NT2/D1 (cell line): Measurements from ENCODE around the gene ALG1.
"Not testable (repeated sequence)": the region's sequence is repeated elsewhere in the genome, so short reads cannot be mapped to it uniquely, and the experiment has no call there.

Experiments used
- DNase-seq: peaks from one replicate; pipeline ENCODE4 v3.0.0-alpha.2; 2011; ENCODE audit warnings: low read depth, low spot score
- H3K27me3 ChIP-seq: 2 replicates; pipeline ENCODE4 v1.6.0; 2011; ENCODE audit warnings: mild to moderate bottlenecking; ENCODE audit not compliant: insufficient read length, insufficient read depth
- H3K36me3 ChIP-seq: 2 replicates; pipeline ENCODE4 v1.6.1; 2011; ENCODE audit warnings: mild to moderate bottlenecking, low read length, mixed read lengths; ENCODE audit not compliant: insufficient read depth, insufficient read length
- H3K4me1 ChIP-seq: 2 replicates; pipeline ENCODE4 v1.5.1; 2011; ENCODE audit not compliant: insufficient read depth, insufficient read length
- H3K4me3 ChIP-seq: 2 replicates; pipeline ENCODE4 v1.5.1; 2011; ENCODE audit warnings: low read depth; ENCODE audit not compliant: insufficient read length
- H3K9ac ChIP-seq: 2 replicates; pipeline ENCODE4 v1.6.0; 2011; ENCODE audit warnings: low read depth; ENCODE audit not compliant: insufficient read length
- H3K9me3 ChIP-seq: 2 replicates; pipeline ENCODE4 v1.5.1; 2011; ENCODE audit warnings: mild to moderate bottlenecking, low read length; ENCODE audit not compliant: insufficient read depth
- SUZ12 ChIP-seq: IDR thresholded peaks from 2 replicates; pipeline ENCODE4 v1.6.1; 2011; ENCODE audit not compliant: insufficient read length, insufficient read depth; ENCODE audit errors: extremely low read depth
- YY1 ChIP-seq: IDR thresholded peaks from 2 replicates; pipeline ENCODE4 v1.6.1; 2011; ENCODE audit not compliant: insufficient read length, insufficient read depth
- ZNF274 ChIP-seq: IDR thresholded peaks from 2 replicates; pipeline ENCODE4 v1.6.1; 2011; ENCODE audit warnings: mild to moderate bottlenecking, low read depth, low read length

Gene ALG1

DNA sequence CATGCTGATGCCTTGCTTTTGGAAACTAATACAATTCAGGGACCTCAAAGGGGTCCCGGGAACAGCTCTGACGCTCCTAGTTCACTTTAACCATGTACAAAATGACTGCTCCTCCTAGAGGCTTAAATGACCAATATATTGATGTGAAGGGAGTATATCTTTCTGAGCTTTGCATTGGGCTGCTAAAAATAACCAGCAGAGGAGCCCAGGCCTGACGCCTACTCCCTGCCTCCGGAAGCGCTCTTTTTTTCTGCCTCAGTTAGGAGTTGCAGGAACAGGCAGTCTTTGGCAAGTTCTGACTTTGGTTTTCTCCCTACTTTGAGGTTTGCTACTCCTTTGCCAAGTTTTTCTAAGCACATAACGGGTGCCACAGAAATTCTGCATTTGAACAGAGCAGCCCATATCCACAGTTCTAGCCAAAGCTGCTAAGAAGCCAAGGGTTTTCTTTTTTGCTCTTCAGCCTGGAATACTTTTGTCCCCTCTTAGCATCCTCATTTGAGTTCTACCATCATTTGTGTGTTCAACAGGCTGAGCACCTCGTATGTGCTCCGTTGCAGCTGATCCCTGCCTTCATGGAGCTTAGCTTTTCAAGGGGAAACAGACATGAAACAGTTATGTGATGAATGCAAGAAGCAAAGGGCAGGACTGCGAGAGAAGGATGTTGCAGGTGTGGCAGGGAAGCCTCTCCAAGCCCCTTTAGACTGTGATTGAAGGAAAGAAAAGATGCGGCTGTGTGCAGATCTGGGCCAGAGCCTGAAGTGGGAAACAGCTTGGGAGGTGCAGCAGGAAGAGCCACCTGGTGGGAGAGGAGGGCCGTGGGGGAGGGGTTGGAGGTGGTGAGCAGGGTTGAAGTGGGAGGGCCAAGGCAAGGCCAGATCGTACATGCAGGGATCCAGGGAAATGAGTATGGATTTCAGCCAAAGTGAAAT is 35.2 kb upstream of the ALG1 start:
- Histone ChIP-seq H3K27me3 (peaks cover 11% of the 10 kb centered on the region), H3K9me3 (no peaks in the 10 kb centered on the region), H3K4me1 (peaks cover 5% of the 10 kb centered on the region), H3K36me3 (peaks cover 6% of the 10 kb centered on the region), H3K4me3 (no peak overlapping the region), H3K9ac (peak overlapping the region; percentile 4)
- DNase-seq: no peak
- TF ChIP-seq SUZ12 (no peak), ZNF274 (no peak), YY1 (no peak)

DNA sequence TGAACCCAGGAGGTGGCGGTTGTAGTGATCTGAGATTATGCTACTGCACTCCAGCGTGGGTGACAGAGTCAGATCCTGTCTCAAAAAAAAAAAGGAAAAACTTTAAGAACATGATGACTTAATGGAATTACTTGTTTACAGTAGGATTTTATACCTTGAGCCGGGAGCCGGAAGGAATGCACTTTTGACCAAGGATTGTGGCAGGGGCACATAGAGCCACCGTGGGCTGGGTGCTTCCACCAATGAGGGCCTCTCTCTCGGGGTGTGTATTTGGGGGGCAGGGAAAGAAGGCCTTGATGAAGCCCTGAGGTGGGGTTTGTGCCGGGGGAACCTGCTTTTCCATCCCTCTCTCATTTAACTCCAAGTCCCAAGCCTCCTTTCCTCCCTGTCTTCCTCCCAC is 31.2 kb upstream of the ALG1 start:
- no peak overlapping the region for H3K9ac ChIP-seq
- no peaks in the 10 kb centered on the region for H3K9me3 ChIP-seq
- DNase-seq: no peak
- H3K4me1 ChIP-seq: peaks cover 8% of the 10 kb centered on the region
- H3K36me3 ChIP-seq: peaks cover 17% of the 10 kb centered on the region
- no peak overlapping the region for H3K4me3 ChIP-seq
- no peaks in the 10 kb centered on the region for H3K27me3 ChIP-seq
- TF ChIP-seq ZNF274 (no peak), YY1 (no peak)

DNA sequence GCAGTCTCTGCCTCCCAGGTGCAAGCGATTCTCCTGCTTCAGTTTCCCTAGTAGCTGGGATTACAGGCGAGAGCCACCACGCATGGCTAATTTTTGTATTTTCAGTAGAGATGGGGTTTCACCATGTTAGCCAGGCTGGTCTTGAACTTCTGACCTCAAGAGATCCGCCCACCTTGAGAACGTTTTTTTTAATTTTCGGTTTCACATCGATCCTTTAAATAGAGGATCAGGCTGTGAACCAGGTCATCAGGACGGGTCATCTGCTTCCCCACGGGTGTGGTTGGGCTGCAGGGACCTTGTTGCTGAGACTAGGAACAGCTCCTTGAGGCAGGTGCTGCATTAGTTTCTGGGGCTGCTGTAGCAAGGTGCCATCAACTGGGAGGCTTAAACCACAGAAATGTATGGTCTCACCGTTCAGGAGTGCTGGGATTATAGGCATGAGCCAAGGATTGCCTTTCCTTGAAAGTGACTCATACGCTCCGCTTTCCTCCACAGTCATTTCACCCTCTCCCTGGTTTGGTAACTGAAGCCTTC is 30.0 kb upstream of the ALG1 start:
- Histone ChIP-seq H3K9ac (no peak overlapping the region), H3K36me3 (peaks cover 23% of the 10 kb centered on the region), H3K9me3 (no peaks in the 10 kb centered on the region), H3K27me3 (no peaks in the 10 kb centered on the region), H3K4me1 (peaks cover 6% of the 10 kb centered on the region), H3K4me3 (no peak overlapping the region)
- TF ChIP-seq ZNF274 (no peak), YY1 (no peak), SUZ12 (no peak)
- DNase-seq: no peak

DNA sequence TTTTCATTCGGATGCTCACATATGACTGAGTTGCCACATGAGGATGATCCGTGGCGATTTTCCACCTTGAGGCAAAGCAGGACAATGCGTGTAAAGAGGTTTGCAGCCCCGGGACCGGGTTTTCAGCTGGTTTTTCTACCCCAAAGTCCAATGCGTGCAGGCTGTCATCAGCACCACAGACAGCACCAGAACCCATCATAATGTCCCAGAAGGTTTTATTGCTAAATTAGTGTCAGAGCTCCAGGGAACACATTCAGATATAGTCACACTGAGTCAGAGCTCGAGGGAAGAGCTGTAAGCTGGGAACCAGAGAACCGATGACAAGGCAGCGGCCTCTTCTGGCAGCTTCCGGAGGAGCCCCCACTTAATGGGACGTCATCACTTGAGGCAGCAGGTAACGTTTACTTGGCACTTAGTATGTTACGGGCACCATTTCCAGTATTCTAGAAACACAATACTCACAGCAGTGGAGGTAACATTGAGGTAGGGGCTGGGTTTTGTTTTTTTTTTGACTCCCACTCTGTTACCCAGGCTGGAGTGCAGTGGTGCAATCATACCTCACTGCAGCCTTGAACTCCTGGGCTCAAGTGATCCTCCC is 29.0 kb upstream of the ALG1 start:
- H3K9me3 ChIP-seq: no peaks in the 10 kb centered on the region
- peaks cover 6% of the 10 kb centered on the region for H3K4me1 ChIP-seq
- no peak for DNase-seq
- no peak overlapping the region for H3K9ac ChIP-seq
- H3K4me3 ChIP-seq: no peak overlapping the region
- TF ChIP-seq YY1: no peak
- no peak for TF ChIP-seq SUZ12
- TF ChIP-seq ZNF274: no peak
- H3K36me3 ChIP-seq: peaks cover 23% of the 10 kb centered on the region
- no peaks in the 10 kb centered on the region for H3K27me3 ChIP-seq

DNA sequence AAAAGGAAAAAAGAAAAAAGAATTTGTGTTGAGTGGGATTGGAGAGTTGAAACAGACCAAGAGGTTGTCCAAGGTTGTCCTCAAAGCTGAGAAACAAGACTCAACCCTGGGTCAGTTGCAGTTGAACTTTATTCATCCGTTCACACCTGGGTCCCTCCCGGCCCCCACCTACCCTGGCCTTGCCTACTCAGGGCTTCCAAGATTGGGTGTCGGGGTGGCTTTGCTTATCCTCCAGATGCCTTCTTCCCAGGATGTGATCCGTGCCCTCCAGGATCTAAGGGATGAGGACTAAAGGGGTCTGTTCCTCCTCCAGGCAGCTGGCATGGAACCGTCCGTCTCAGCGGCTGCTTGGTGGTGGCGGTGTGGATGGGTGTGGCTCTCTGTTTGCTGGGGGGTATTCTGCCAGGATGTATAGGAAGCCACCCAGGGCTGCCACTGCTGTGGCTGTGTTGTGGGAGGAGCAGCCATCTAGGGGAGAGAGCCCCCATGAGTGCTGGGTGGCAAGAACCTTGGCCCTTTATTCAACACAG is 27.6 kb upstream of the ALG1 start:
- Histone ChIP-seq H3K27me3 (no peaks in the 10 kb centered on the region), H3K9me3 (no peaks in the 10 kb centered on the region), H3K4me1 (peaks cover 6% of the 10 kb centered on the region), H3K4me3 (no peak overlapping the region), H3K9ac (no peak overlapping the region), H3K36me3 (peaks cover 23% of the 10 kb centered on the region)
- DNase-seq: no peak
- TF ChIP-seq ZNF274 (no peak), YY1 (no peak), SUZ12 (no peak)

DNA sequence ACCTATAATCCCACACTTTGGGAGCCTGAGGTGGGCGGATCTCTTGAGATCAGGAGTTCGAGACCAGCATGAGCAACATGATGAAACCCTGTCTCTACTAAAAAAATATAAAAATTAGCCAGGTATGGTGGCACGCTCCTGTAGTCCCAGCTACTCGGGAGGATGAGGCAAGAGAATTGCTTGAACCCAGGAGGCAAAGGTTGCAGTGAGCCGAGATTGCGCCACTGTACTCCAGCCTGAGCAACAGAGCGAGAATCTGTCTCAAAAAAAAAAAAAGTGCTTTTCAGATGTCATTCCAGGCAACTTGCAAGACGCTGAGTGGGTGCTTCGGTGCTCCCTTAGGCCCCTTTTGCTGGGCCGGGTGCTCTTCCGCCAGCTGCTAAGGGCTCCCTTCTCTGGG is 27.1 kb upstream of the ALG1 start:
- not testable (repeated sequence) for H3K27me3 ChIP-seq, H3K4me3 ChIP-seq, H3K4me1 ChIP-seq, H3K9me3 ChIP-seq, DNase-seq, H3K9ac ChIP-seq
- peaks cover 23% of the 10 kb centered on the region for H3K36me3 ChIP-seq

DNA sequence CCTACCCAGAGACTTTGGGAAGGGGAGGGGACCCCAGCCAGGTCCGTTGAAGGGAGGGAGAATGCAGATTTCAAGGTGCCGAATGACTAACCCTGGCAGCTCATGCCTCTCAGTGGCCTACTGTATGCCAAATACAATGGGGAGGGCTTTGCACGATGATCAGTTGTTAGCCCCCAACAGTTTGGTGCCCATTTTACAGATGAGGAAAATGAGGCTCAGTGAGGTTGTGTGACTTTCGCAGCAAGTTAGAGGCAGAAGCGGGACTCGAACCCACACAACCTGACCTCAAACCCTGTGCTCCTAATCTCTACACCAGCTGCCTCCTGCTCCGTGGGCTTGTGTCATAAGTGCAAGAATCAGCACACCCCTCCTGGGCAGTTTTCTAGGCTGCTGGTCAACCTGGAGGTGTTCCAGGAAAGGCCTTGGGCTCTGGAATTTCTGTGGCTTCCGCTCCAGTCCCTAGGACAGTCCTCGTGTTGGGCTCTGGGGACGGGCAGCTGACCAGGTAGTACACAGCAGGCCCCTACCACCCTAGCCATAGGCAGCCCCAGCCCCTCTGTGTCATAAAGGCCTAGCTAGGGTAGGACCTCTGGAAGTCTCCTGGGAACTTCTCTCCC is 26.0 kb upstream of the ALG1 start:
- TF ChIP-seq YY1: no peak
- no peak for TF ChIP-seq ZNF274
- no peak for TF ChIP-seq SUZ12

More for the DNA sequence above, 26.0 kb upstream of the ALG1 start:
- no peak for DNase-seq
- Histone ChIP-seq H3K9ac (no peak overlapping the region), H3K4me3 (no peak overlapping the region), H3K9me3 (no peaks in the 10 kb centered on the region), H3K27me3 (no peaks in the 10 kb centered on the region), H3K36me3 (peaks cover 23% of the 10 kb centered on the region), H3K4me1 (peaks cover 6% of the 10 kb centered on the region)
